ENCODE data around the gene ZNF416.

DNA sequence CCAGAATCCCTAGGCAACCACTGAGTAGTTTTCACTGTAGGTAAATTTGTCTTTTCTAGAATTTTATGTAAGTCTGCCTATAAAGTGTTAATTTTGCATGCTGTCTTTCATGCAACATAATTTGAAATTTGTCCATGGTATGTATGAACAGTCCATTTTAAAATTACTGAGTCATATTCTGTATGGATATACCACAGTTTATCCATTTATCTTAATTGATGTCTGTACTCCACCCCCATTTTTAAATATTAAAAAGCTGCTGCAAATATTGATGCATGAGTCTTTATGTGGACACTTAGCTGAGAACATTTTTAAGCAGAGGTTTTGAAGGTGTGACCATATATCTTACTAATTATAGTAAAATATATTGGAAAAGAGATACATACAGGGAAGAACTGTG is 44.4 kb upstream of the ZNF416 start:
- TF ChIP-seq NFE2L1 (tag; IDR thresholded peaks at IDR 0.05; ENCODE audit: borderline replicate concordance, low read depth): no peak
- TF ChIP-seq, protein P1, sequence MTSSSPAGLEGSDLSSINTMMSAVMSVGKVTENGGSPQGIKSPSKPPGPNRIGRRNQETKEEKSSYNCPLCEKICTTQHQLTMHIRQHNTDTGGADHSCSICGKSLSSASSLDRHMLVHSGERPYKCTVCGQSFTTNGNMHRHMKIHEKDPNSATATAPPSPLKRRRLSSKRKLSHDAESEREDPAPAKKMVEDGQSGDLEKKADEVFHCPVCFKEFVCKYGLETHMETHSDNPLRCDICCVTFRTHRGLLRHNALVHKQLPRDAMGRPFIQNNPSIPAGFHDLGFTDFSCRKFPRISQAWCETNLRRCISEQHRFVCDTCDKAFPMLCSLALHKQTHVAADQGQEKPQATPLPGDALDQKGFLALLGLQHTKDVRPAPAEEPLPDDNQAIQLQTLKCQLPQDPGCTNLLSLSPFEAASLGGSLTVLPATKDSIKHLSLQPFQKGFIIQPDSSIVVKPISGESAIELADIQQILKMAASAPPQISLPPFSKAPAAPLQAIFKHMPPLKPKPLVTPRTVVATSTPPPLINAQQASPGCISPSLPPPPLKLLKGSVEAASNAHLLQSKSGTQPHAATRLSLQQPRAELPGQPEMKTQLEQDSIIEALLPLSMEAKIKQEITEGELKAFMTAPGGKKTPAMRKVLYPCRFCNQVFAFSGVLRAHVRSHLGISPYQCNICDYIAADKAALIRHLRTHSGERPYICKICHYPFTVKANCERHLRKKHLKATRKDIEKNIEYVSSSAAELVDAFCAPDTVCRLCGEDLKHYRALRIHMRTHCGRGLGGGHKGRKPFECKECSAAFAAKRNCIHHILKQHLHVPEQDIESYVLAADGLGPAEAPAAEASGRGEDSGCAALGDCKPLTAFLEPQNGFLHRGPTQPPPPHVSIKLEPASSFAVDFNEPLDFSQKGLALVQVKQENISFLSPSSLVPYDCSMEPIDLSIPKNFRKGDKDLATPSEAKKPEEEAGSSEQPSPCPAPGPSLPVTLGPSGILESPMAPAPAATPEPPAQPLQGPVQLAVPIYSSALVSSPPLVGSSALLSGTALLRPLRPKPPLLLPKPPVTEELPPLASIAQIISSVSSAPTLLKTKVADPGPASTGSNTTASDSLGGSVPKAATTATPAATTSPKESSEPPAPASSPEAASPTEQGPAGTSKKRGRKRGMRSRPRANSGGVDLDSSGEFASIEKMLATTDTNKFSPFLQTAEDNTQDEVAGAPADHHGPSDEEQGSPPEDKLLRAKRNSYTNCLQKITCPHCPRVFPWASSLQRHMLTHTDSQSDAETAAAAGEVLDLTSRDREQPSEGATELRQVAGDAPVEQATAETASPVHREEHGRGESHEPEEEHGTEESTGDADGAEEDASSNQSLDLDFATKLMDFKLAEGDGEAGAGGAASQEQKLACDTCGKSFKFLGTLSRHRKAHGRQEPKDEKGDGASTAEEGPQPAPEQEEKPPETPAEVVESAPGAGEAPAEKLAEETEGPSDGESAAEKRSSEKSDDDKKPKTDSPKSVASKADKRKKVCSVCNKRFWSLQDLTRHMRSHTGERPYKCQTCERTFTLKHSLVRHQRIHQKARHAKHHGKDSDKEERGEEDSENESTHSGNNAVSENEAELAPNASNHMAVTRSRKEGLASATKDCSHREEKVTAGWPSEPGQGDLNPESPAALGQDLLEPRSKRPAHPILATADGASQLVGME (CRISPR knock-in tag; IDR thresholded peaks at IDR 0.05): no peak
- no peak for TF ChIP-seq CBX1 (IDR thresholded peaks at IDR 0.05; ENCODE audit: low read depth)
- no peak for TF ChIP-seq ZNF740 (CRISPR knock-in tag; IDR thresholded peaks at IDR 0.05)
- TF ChIP-seq ZNF740 (tag; IDR thresholded peaks at IDR 0.05): no peak
- TF ChIP-seq, protein P2, sequence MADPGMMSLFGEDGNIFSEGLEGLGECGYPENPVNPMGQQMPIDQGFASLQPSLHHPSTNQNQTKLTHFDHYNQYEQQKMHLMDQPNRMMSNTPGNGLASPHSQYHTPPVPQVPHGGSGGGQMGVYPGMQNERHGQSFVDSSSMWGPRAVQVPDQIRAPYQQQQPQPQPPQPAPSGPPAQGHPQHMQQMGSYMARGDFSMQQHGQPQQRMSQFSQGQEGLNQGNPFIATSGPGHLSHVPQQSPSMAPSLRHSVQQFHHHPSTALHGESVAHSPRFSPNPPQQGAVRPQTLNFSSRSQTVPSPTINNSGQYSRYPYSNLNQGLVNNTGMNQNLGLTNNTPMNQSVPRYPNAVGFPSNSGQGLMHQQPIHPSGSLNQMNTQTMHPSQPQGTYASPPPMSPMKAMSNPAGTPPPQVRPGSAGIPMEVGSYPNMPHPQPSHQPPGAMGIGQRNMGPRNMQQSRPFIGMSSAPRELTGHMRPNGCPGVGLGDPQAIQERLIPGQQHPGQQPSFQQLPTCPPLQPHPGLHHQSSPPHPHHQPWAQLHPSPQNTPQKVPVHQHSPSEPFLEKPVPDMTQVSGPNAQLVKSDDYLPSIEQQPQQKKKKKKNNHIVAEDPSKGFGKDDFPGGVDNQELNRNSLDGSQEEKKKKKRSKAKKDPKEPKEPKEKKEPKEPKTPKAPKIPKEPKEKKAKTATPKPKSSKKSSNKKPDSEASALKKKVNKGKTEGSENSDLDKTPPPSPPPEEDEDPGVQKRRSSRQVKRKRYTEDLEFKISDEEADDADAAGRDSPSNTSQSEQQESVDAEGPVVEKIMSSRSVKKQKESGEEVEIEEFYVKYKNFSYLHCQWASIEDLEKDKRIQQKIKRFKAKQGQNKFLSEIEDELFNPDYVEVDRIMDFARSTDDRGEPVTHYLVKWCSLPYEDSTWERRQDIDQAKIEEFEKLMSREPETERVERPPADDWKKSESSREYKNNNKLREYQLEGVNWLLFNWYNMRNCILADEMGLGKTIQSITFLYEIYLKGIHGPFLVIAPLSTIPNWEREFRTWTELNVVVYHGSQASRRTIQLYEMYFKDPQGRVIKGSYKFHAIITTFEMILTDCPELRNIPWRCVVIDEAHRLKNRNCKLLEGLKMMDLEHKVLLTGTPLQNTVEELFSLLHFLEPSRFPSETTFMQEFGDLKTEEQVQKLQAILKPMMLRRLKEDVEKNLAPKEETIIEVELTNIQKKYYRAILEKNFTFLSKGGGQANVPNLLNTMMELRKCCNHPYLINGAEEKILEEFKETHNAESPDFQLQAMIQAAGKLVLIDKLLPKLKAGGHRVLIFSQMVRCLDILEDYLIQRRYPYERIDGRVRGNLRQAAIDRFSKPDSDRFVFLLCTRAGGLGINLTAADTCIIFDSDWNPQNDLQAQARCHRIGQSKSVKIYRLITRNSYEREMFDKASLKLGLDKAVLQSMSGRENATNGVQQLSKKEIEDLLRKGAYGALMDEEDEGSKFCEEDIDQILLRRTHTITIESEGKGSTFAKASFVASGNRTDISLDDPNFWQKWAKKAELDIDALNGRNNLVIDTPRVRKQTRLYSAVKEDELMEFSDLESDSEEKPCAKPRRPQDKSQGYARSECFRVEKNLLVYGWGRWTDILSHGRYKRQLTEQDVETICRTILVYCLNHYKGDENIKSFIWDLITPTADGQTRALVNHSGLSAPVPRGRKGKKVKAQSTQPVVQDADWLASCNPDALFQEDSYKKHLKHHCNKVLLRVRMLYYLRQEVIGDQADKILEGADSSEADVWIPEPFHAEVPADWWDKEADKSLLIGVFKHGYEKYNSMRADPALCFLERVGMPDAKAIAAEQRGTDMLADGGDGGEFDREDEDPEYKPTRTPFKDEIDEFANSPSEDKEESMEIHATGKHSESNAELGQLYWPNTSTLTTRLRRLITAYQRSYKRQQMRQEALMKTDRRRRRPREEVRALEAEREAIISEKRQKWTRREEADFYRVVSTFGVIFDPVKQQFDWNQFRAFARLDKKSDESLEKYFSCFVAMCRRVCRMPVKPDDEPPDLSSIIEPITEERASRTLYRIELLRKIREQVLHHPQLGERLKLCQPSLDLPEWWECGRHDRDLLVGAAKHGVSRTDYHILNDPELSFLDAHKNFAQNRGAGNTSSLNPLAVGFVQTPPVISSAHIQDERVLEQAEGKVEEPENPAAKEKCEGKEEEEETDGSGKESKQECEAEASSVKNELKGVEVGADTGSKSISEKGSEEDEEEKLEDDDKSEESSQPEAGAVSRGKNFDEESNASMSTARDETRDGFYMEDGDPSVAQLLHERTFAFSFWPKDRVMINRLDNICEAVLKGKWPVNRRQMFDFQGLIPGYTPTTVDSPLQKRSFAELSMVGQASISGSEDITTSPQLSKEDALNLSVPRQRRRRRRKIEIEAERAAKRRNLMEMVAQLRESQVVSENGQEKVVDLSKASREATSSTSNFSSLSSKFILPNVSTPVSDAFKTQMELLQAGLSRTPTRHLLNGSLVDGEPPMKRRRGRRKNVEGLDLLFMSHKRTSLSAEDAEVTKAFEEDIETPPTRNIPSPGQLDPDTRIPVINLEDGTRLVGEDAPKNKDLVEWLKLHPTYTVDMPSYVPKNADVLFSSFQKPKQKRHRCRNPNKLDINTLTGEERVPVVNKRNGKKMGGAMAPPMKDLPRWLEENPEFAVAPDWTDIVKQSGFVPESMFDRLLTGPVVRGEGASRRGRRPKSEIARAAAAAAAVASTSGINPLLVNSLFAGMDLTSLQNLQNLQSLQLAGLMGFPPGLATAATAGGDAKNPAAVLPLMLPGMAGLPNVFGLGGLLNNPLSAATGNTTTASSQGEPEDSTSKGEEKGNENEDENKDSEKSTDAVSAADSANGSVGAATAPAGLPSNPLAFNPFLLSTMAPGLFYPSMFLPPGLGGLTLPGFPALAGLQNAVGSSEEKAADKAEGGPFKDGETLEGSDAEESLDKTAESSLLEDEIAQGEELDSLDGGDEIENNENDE (IDR thresholded peaks at IDR 0.05; ENCODE audit: low read depth, low read length): no peak
- no peak for TF ChIP-seq RAD21 (CRISPR knock-in tag; conservative IDR thresholded peaks at IDR 0.05 in 1 of 2, IDR thresholded peaks at IDR 0.05 in 1 of 2)
- TF ChIP-seq HMG20B (CRISPR knock-in tag; IDR thresholded peaks at IDR 0.05): no peak
